ENCODE results near the gene PELI2.

- TF ChIP-seq CTCF (conservative IDR thresholded peaks at IDR 0.05) (no peak), EZH2 (IDR thresholded peaks at IDR 0.05; ENCODE audit: low read depth) (no peak)
Measured at GRCh38 chr14:56154321-56154720, 36.1 kb downstream of the PELI2 start.

Measured in PC-9 (cell line).